ENCODE results near the gene ISOC2.

The ISOC2 gene

DNA sequence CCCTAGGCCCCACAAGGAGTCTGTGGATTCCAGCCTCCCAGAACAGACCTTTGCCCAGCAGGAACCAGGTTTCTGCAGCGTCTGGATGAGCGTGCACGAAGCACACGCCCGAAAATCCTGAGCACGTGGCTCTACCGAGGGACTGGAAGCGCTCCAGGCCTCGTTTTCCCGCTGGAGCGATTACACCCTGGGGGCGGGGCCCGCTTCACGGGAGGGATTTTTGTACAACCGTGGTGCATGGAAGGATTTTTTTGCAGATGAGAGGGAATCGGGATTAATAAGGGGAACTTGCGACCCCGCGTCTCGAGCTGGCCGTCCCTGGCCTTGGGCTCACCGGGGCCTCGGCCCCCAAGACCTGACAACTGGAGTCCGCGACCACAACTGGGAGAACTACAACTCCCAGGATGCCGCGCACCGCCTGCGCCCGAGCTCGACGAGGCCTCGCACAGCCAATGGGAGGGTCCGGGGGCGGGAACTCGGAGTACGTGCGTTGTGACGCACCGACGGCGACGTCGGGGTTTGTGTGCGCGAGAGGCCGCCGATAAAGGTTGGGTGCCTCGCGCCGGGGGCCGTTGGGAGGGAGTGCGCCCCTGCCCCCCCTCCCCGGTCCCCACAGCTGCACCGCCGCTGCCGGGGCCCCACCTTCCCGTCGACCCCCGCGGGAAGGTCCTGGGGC lies 14.8 kb upstream of the ISOC2 start, which contains the start of gene ZNF628:
TSS of gene ZNF628 (plus strand) at position 518 of the 676 bp plus-strand sequence. CDS start 3,294 bp downstream, outside the sequence.
- TF ChIP-seq L3MBTL2 (conservative IDR thresholded peaks at IDR 0.05) (peak; percentile 99), SUZ12 (IDR thresholded peaks at IDR 0.05) (no peak)
- CTCF ChIA-PET, result interaction anchor here (0.6 to 2.8 kb wide), 4 partner anchors 8 to 225 kb away, joined by 4 to 23 read pairs (median 4); no protein-coding TSS in a partner anchor
- POLR2A ChIA-PET, result interaction anchor here (0.8 to 3.3 kb wide), 21 partner anchors 9 to 358 kb away, joined by 3 to 21 read pairs (median 5); partner anchors contain the start of genes FIZ1, ISOC2, NAT14 and PPP6R1
- peak; percentile 95 for DNase-seq (ENCODE audit: extremely low spot score)

DNA sequence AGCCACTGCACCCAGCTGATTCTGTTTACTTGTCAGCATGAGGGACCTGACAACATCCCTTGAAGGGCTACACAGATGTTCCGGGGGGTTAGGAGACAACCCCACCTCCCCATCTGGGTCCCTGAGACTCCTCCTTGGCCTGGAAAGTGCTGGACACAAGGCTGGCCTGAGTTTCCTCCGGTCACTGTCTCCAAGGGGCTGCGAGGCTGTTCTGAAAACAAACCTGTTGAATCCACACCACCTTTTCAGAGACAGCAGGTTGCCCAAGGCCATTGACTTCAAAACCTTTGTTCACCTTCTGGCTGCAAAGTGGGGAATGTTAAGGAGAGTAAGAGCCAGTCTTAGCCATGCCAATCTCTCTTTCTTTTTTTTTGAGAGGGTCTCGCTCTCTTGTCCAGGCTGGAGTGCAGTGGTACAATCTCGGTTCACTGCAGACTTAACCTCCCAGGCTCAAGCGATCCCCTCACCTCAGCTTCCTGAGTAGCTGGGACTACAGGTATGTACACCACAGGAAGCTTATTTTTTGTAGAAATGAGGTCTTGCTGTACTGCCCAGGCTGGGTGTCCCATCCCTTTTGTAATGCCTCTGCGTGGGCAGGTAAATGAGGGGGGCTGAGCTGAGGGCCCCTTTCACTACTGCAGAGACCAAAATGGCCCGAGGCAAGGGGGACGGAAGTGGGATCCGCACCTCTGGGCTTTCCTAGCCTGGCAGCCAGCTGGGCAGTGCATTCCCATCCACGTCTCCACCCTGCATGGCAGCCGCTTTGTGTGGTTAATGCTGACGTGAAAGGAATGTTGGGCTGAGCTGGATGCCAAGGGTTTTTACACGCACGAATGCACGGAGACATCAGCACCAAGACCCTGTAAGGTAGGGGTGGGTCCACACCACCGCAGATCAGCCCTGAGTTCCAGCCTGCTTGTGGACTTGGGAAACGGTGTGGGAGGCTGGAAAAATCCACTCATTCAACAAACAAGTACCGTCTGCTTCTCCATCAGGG lies 13.1 kb upstream of the ISOC2 start:
- ChIA-PET CTCF (interaction anchor here (0.6 kb wide), 1 partner anchor 183 kb away, joined by 3 read pairs; no protein-coding TSS in a partner anchor), POLR2A (interaction anchor here (1.4 to 3.3 kb wide), 3 partner anchors 13 to 180 kb away, joined by 3 to 11 read pairs (median 3); no protein-coding TSS in a partner anchor)
- DNase-seq (ENCODE audit: extremely low spot score), result no peak
- TF ChIP-seq LEF1 (IDR thresholded peaks at IDR 0.05; ENCODE audit: borderline replicate concordance) (no peak), FOXK2 (IDR thresholded peaks at IDR 0.05) (no peak), SP1 (IDR thresholded peaks at IDR 0.05) (no peak), ELF4 (IDR thresholded peaks at IDR 0.05) (no peak)
- TF ChIP-seq, protein P1, sequence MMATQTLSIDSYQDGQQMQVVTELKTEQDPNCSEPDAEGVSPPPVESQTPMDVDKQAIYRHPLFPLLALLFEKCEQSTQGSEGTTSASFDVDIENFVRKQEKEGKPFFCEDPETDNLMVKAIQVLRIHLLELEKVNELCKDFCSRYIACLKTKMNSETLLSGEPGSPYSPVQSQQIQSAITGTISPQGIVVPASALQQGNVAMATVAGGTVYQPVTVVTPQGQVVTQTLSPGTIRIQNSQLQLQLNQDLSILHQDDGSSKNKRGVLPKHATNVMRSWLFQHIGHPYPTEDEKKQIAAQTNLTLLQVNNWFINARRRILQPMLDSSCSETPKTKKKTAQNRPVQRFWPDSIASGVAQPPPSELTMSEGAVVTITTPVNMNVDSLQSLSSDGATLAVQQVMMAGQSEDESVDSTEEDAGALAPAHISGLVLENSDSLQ (IDR thresholded peaks at IDR 0.05), result no peak

DNA sequence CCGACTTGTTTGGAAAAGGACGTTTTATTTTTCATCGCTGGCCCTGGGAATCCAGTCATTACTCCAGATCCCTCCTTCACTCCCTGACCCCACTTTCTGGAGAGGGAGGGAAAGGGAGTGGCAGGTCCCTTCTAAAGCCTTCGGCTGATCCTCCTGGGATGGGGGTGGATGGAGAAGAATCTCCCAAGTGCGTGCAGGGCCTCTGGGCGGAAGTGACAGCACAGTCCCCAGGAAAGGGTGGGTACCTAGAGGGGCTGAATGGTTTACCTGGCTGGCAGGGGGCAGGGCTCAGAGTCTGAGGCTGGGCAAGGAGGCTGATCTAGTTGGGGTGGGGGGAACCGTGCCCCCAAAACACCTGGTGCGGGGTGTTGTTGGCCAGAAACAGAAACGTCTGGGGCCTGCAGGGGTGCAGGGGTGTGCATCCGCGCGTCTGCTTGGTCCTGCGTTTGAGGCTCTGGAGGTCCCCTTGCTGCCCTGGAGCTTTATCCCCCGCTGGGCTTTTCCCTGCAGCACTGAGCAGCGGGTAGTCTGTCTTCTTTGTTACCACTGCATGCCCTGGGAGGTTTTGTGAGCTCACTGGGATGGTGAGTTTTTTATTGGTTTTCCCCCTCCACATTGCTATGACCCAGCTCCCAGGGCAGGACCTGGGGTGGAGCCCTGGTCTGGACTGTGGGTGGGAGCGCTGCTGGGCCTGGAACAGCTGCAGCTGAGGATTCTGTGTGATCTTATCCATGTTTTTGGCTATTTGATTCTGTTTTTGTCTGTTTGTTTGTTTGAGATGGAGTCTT lies 12.0 kb upstream of the ISOC2 start:
- TF ChIP-seq, protein P1 (IDR thresholded peaks at IDR 0.05), result no peak
- TF ChIP-seq TARDBP (IDR thresholded peaks at IDR 0.05) (no peak), FOXM1 (IDR thresholded peaks at IDR 0.05; ENCODE audit: borderline replicate concordance) (no peak), CTBP1 (IDR thresholded peaks at IDR 0.05; ENCODE audit: borderline replicate concordance) (no peak), SP1 (IDR thresholded peaks at IDR 0.05) (no peak), L3MBTL2 (conservative IDR thresholded peaks at IDR 0.05) (no peak)
- POLR2A ChIA-PET, result interaction anchor here (1.4 to 1.5 kb wide), 2 partner anchors 14 to 181 kb away, joined by 3 read pairs; no protein-coding TSS in a partner anchor
- no peak for DNase-seq (ENCODE audit: extremely low spot score)
- CTCF ChIA-PET, result no interaction called here

DNA sequence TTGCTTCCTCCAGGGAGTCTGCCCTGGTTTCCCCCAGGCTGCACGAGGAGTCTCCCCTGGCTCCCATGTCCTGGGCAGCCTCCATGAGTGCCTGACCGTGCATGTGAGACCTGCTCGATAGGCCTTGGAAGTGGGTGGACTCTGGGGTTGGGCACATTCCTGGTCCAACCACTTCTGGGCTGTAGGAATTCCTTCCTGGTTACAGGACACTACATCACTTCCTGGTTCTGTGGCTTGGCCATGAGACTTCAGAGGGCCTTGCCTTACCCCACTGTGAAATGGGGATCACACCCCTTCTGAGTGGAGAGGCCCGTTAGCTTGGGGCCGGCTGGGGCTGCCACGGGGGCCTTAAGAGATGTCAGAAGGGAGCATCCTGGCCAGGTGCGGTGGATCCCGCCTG lies 11.0 kb upstream of the ISOC2 start:
- ChIA-PET CTCF (no interaction called here), POLR2A (no interaction called here)
- no peak for DNase-seq (ENCODE audit: extremely low spot score)
- TF ChIP-seq SUZ12 (IDR thresholded peaks at IDR 0.05), result no peak
- TF ChIP-seq ARNT (IDR thresholded peaks at IDR 0.05), result no peak
- TF ChIP-seq FOXM1 (IDR thresholded peaks at IDR 0.05; ENCODE audit: borderline replicate concordance), result no peak
- no peak for TF ChIP-seq ZNF384 (IDR thresholded peaks at IDR 0.05)
- TF ChIP-seq NFRKB (IDR thresholded peaks at IDR 0.05), result no peak
- no peak for TF ChIP-seq SP1 (IDR thresholded peaks at IDR 0.05)
- TF ChIP-seq ELF4 (IDR thresholded peaks at IDR 0.05), result no peak
- TF ChIP-seq FOXA1 (IDR thresholded peaks at IDR 0.05), result no peak
- no peak for TF ChIP-seq L3MBTL2 (conservative IDR thresholded peaks at IDR 0.05)
- TF ChIP-seq, protein P1 (IDR thresholded peaks at IDR 0.05), result no peak
- no peak for TF ChIP-seq TARDBP (IDR thresholded peaks at IDR 0.05)

DNA sequence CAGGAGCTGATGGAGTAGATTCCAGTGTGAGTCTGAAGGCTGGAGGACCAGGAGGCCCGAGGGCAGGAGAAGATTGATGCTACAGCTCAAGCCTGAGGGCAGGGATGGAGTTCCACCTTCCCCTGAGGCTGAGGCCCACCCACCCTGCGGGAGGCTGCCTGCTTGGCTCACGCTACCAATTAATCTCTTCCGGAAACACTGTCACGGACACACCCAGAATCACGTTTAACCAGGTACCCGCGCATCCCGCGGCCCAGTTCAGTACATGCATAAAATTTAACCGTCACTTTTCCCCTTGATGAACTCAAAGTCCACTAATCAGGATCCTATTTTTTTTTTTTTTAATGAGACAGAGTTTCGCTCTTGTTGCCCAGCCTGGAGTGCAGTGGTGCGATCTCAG lies 9.8 kb upstream of the ISOC2 start:
- ChIA-PET POLR2A (interaction anchor here (1.2 kb wide), 1 partner anchor 14 kb away, joined by 3 read pairs; the partner anchor contains the start of gene NAT14), CTCF (no interaction called here)
- no peak for DNase-seq (ENCODE audit: extremely low spot score)
- TF ChIP-seq, protein P1 (IDR thresholded peaks at IDR 0.05), result no peak
- TF ChIP-seq HDGF (IDR thresholded peaks at IDR 0.05; ENCODE audit: borderline replicate concordance) (no peak), ARNT (IDR thresholded peaks at IDR 0.05) (no peak), SP1 (IDR thresholded peaks at IDR 0.05) (no peak), TARDBP (IDR thresholded peaks at IDR 0.05) (no peak), NFRKB (IDR thresholded peaks at IDR 0.05) (no peak), BHLHE40 (IDR thresholded peaks at IDR 0.05; ENCODE audit: borderline replicate concordance) (no peak)
